Trophoblast cell (in vitro differentiated cells and primary cell): ENCODE results near the gene DNAJC4.
A peak's percentile ranks its signal among the peaks of the same experiment; 100 is the strongest.

ENCODE experiments used
- DNase-seq, 2 donors: peaks; one replicate each; pipeline ENCODE4 v3.0.0-alpha.2; 2016
- H2AFZ ChIP-seq: 2 replicates; pipeline ENCODE4 v1.6.1; 2013; ENCODE audit warnings: low read length, moderate library complexity, mild to moderate bottlenecking; ENCODE audit not compliant: insufficient read depth, poor library complexity
- H2AK5ac ChIP-seq: 2 replicates; pipeline ENCODE4 v1.6.1; 2013; ENCODE audit warnings: mild to moderate bottlenecking, low read length
- H2BK120ac ChIP-seq: 2 replicates; pipeline ENCODE4 v1.6.1; 2013; ENCODE audit warnings: low read length, mild to moderate bottlenecking, moderate library complexity; ENCODE audit not compliant: insufficient read depth, poor library complexity
- H2BK12ac ChIP-seq: 2 replicates; pipeline ENCODE4 v1.6.1; 2013; ENCODE audit warnings: mild to moderate bottlenecking, low read length, moderate library complexity
- H2BK5ac ChIP-seq: 2 replicates; pipeline ENCODE4 v1.6.1; 2013; ENCODE audit warnings: low read length, low read depth, moderate library complexity, mild to moderate bottlenecking; ENCODE audit not compliant: poor library complexity
- H3K14ac ChIP-seq: 2 replicates; pipeline ENCODE4 v1.6.1; 2013; ENCODE audit warnings: mild to moderate bottlenecking, low read length
- H3K18ac ChIP-seq: 2 replicates; pipeline ENCODE4 v1.6.1; 2013; ENCODE audit warnings: mild to moderate bottlenecking, low read length
- H3K23ac ChIP-seq: 2 replicates; pipeline ENCODE4 v1.6.1; 2013; ENCODE audit warnings: low read length
- H3K27ac ChIP-seq: 2 replicates; pipeline ENCODE4 v1.5.1; 2013; ENCODE audit warnings: low read depth, mild to moderate bottlenecking, inconsistent platforms, low read length, moderate library complexity
- H3K27me3 ChIP-seq: 2 replicates; pipeline ENCODE4 v1.6.1; 2013; ENCODE audit warnings: inconsistent platforms, mild to moderate bottlenecking, low read length, moderate library complexity; ENCODE audit not compliant: insufficient read depth
- H3K36me3 ChIP-seq, 2 experiments: 1 replicate in 1 of 2; 2 replicates in 1 of 2; pipeline ENCODE4 v1.6.1; 2013; ENCODE audit warnings: low read length in 2 of 2, mild to moderate bottlenecking in 2 of 2, moderate library complexity in 1 of 2; ENCODE audit not compliant: insufficient read depth in 2 of 2, control insufficient read depth in 1 of 2
- H3K4ac ChIP-seq: 2 replicates; pipeline ENCODE4 v1.6.1; 2013; ENCODE audit warnings: low read depth, mild to moderate bottlenecking, low read length, moderate library complexity
- H3K4me1 ChIP-seq, 2 experiments: 1 replicate in 1 of 2; 2 replicates in 1 of 2; pipeline ENCODE4 v1.6.1; 2013; ENCODE audit warnings: low read length in 2 of 2, mild to moderate bottlenecking in 2 of 2, moderate library complexity in 1 of 2; ENCODE audit not compliant: insufficient read depth in 2 of 2, control insufficient read depth in 1 of 2
- H3K4me2 ChIP-seq: 2 replicates; pipeline ENCODE4 v1.6.1; 2013; ENCODE audit warnings: inconsistent platforms, mild to moderate bottlenecking, low read length, moderate library complexity
- H3K4me3 ChIP-seq: 2 replicates; pipeline ENCODE4 v1.5.1; 2013; ENCODE audit warnings: mild to moderate bottlenecking, low read depth, low read length, inconsistent platforms
- H3K79me1 ChIP-seq: one replicate; pipeline ENCODE4 v1.6.1; 2013; ENCODE audit warnings: low read length
- H3K79me2 ChIP-seq: 2 replicates; pipeline ENCODE4 v1.6.1; 2013; ENCODE audit warnings: low read length, mild to moderate bottlenecking; ENCODE audit not compliant: control insufficient read depth, insufficient read depth, poor library complexity
- H3K9ac ChIP-seq: 2 replicates; pipeline ENCODE4 v1.6.1; 2013; ENCODE audit warnings: mild to moderate bottlenecking, low read length
- H3K9me3 ChIP-seq: 2 replicates; pipeline ENCODE4 v1.6.1; 2013; ENCODE audit warnings: low read depth, mild to moderate bottlenecking, control low read depth, inconsistent platforms, low read length; ENCODE audit not compliant: insufficient read depth
- H4K12ac ChIP-seq: 2 replicates; pipeline ENCODE4 v1.6.1; 2013; ENCODE audit warnings: low read depth, mild to moderate bottlenecking, low read length, moderate library complexity
- H4K8ac ChIP-seq: 2 replicates; pipeline ENCODE4 v1.6.1; 2013; ENCODE audit warnings: low read depth, mild to moderate bottlenecking, low read length, moderate library complexity
- H4K91ac ChIP-seq: one replicate; pipeline ENCODE4 v1.6.1; 2013; ENCODE audit warnings: low read depth, mild to moderate bottlenecking, low read length, moderate library complexity
- WGBS: extraction: QIAGEN DNeasy Blood & Tissue Kit; methylation state at CpG from one replicate; pipeline ENCODE4 v1.1.7; 2013; ENCODE audit warnings: missing lambda C conversion rate; ENCODE audit not compliant: insufficient read length, insufficient coverage; ENCODE audit errors: extremely low coverage; 5-methylcytosine and 5-hydroxymethylcytosine counted together

The DNAJC4 gene

DNA sequence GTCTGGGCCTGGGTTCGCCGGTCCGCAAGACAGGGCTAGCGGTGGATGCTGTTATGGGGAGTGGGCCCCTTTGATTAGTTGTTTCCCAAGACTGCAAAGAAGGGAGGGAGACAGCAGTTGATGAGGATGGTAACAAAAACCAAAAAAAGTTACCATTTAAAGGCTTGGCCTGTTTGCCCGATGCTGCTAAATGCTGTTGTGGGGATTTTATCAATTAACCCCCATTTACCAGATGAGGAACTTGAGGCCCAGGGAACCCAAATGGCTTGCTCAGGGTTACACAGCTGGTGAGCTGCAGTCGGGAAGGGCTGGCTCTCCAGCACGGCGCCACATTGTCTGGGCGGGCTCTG, 7.7 kb upstream of the DNAJC4 start:
- peaks cover 5% of the 10 kb centered on the region for H3K9me3 ChIP-seq
- no peak overlapping the region for H2BK120ac ChIP-seq
- H3K9ac ChIP-seq = no peak overlapping the region
- DNase-seq = no peak
- peaks cover 12% of the 10 kb centered on the region for H3K79me2 ChIP-seq
- peaks cover 15 to 20% of the 10 kb centered on the region in 2 experiments for H3K4me1 ChIP-seq
- H2AK5ac ChIP-seq = no peak overlapping the region
- no peak overlapping the region for H3K27ac ChIP-seq
- no peak overlapping the region for H3K4ac ChIP-seq
- H4K91ac ChIP-seq = no peak overlapping the region
- H3K18ac ChIP-seq = no peak overlapping the region
- H3K27me3 ChIP-seq = no peaks in the 10 kb centered on the region
- H3K4me3 ChIP-seq = no peak overlapping the region
- no peak overlapping the region for H3K23ac ChIP-seq
- no CpG with 5 or more reads among the region's 9 CpGs for WGBS
- no peak overlapping the region for H3K4me2 ChIP-seq
- peaks cover 15% of the 10 kb centered on the region for H3K79me1 ChIP-seq
- no peak overlapping the region for H2BK5ac ChIP-seq
- no peak overlapping the region for H2BK12ac ChIP-seq
- no peak overlapping the region for H4K12ac ChIP-seq
- H3K14ac ChIP-seq = no peak overlapping the region
- H2AFZ ChIP-seq = no peak overlapping the region
- no peak overlapping the region for H4K8ac ChIP-seq
- H3K36me3 ChIP-seq = peaks cover 33 to 36% of the 10 kb centered on the region in 2 experiments

DNA sequence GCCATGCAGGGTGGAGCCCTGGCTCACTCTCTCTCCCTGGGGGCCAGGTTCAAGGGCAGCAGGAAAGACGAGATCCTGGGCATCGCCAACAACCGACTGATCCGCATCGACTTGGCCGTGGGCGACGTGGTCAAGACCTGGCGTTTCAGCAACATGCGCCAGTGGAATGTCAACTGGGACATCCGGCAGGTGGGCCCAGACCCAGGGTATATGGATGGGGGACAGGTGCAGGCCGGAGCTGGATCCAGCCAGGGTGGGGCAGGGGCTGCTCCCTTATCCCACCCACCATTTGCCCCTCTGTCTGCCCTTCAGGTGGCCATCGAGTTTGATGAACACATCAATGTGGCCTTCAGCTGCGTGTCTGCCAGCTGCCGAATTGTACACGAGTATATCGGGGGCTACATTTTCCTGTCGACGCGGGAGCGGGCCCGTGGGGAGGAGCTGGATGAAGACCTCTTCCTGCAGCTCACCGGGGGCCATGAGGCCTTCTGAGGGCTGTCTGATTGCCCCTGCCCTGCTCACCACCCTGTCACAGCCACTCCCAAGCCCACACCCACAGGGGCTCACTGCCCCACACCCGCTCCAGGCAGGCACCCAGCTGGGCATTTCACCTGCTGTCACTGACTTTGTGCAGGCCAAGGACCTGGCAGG, 7.2 kb upstream of the DNAJC4 start:
- H3K4me2 ChIP-seq = no peak overlapping the region
- no peaks in the 10 kb centered on the region for H3K27me3 ChIP-seq
- no peak overlapping the region for H4K91ac ChIP-seq
- no peak overlapping the region for H2BK12ac ChIP-seq
- H3K9me3 ChIP-seq = peaks cover 5% of the 10 kb centered on the region
- DNase-seq = no peak
- H2BK120ac ChIP-seq = no peak overlapping the region
- H2AFZ ChIP-seq = no peak overlapping the region
- H4K12ac ChIP-seq = no peak overlapping the region
- H3K79me2 ChIP-seq = peaks cover 12% of the 10 kb centered on the region
- no peak overlapping the region for H4K8ac ChIP-seq
- H3K27ac ChIP-seq = no peak overlapping the region
- H2AK5ac ChIP-seq = no peak overlapping the region
- peaks cover 15 to 20% of the 10 kb centered on the region in 2 experiments for H3K4me1 ChIP-seq
- H2BK5ac ChIP-seq = no peak overlapping the region
- H3K14ac ChIP-seq = no peak overlapping the region
- no peak overlapping the region for H3K4ac ChIP-seq
- no CpG with 5 or more reads among the region's 24 CpGs for WGBS
- H3K79me1 ChIP-seq = peaks cover 15% of the 10 kb centered on the region
- no peak overlapping the region for H3K9ac ChIP-seq
- H3K18ac ChIP-seq = no peak overlapping the region
- peaks cover 33 to 36% of the 10 kb centered on the region in 2 experiments for H3K36me3 ChIP-seq
- no peak overlapping the region for H3K23ac ChIP-seq
- H3K4me3 ChIP-seq = no peak overlapping the region

- no peak overlapping the region for H2BK5ac ChIP-seq
- H4K91ac ChIP-seq = no peak overlapping the region
- H3K79me2 ChIP-seq = peaks cover 12% of the 10 kb centered on the region
- WGBS = no CpG with 5 or more reads among the region's 17 CpGs
- H3K9me3 ChIP-seq = peaks cover 5% of the 10 kb centered on the region
- H4K8ac ChIP-seq = no peak overlapping the region
- no peak overlapping the region for H3K4me2 ChIP-seq
- H3K27me3 ChIP-seq = no peaks in the 10 kb centered on the region
- H4K12ac ChIP-seq = peak overlapping the region; percentile 13
- no peak overlapping the region for H3K23ac ChIP-seq
- peaks cover 15 to 20% of the 10 kb centered on the region in 2 experiments for H3K4me1 ChIP-seq
- peaks cover 15% of the 10 kb centered on the region for H3K79me1 ChIP-seq
- no peak overlapping the region for H3K9ac ChIP-seq
- no peak overlapping the region for H3K27ac ChIP-seq
- H2AK5ac ChIP-seq = no peak overlapping the region
- DNase-seq = peak in 1 of 2 donors; percentile 43
- no peak overlapping the region for H3K4me3 ChIP-seq
- no peak overlapping the region for H2BK12ac ChIP-seq
- H3K36me3 ChIP-seq = peaks cover 31 to 33% of the 10 kb centered on the region in 2 experiments
- H3K18ac ChIP-seq = no peak overlapping the region
- no peak overlapping the region for H3K4ac ChIP-seq
- no peak overlapping the region for H2AFZ ChIP-seq
- no peak overlapping the region for H2BK120ac ChIP-seq
- H3K14ac ChIP-seq = no peak overlapping the region
These were observed 6.0 kb upstream of the DNAJC4 start for GRCh38 chr11:64224151-64224890.

DNA sequence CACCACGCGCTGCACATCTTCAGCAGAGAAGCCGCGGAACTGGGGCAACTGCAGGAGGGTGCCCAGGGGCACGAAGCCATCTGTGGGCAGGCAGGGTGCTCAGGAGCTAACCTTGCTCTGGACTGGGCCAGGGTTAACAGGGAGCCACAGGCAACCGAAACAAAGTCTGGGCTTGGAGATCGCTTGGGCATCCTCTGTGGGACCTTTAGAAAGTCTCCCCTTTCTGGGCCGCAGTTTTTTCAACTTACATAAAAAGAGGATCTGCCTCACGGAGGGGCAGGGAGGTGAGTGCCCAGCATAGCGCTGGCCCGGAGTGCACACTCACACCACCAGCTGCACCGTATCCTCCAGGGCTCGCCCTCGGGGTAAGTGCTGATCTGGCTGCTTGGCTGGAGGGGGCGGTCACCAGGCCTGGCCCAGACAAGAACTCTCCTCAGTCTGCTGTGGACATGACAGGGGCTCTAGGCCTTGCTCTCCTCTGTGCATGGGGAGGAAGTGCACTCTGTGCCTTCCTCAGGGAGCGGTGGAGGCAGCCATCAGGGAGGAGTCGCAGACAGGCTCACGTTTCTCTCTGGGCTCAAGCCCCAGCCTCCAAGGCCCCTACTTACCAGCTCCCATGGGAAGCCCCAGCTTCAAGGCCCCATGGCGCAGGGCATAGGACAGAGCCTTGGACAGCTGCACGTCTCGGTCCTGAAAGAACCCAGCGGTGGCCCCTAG, 5.3 kb upstream of the DNAJC4 start:
- peak overlapping the region; percentile 93 for H2AK5ac ChIP-seq
- WGBS = no CpG with 5 or more reads among the region's 22 CpGs
- no peak overlapping the region for H3K9ac ChIP-seq
- no peak overlapping the region for H3K23ac ChIP-seq
- no peak overlapping the region for H3K27ac ChIP-seq
- H4K12ac ChIP-seq = peak overlapping the region; percentile 94
- H4K8ac ChIP-seq = peak overlapping the region; percentile 90
- peaks cover 15% of the 10 kb centered on the region for H3K79me1 ChIP-seq
- H3K36me3 ChIP-seq = peaks cover 25 to 27% of the 10 kb centered on the region in 2 experiments
- peaks cover 5% of the 10 kb centered on the region for H3K9me3 ChIP-seq
- H3K4me3 ChIP-seq = peak overlapping the region; percentile 83
- H3K14ac ChIP-seq = peak overlapping the region; percentile 92
- peak overlapping the region; percentile 94 for H4K91ac ChIP-seq
- H3K4me2 ChIP-seq = peak overlapping the region; percentile 95
- H3K79me2 ChIP-seq = peaks cover 12% of the 10 kb centered on the region
- peak overlapping the region; percentile 74 for H3K4ac ChIP-seq
- peak overlapping the region; percentile 11 for H2AFZ ChIP-seq
- peak overlapping the region; percentile 51 for H2BK5ac ChIP-seq
- DNase-seq = peak; percentile 52 to 68
- H3K18ac ChIP-seq = peak overlapping the region; percentile 97
- no peaks in the 10 kb centered on the region for H3K27me3 ChIP-seq
- peak overlapping the region; percentile 42 for H2BK12ac ChIP-seq
- peaks cover 15 to 24% of the 10 kb centered on the region in 2 experiments for H3K4me1 ChIP-seq
- peak overlapping the region; percentile 57 for H2BK120ac ChIP-seq
